NCI-H1092 treated with DMSO at 0.1 percent for 48 hours (cell line): ENCODE measurements around the gene SOCS6.
"Not testable (repeated sequence)": the region's sequence is repeated elsewhere in the genome, so short reads cannot be mapped to it uniquely, and the experiment has no call there.

Experiments used
- DNase-seq: peaks from one replicate; lab custom pipeline; 2025; lab: John Stamatoyannopoulos, UW

The SOCS6 gene

DNA sequence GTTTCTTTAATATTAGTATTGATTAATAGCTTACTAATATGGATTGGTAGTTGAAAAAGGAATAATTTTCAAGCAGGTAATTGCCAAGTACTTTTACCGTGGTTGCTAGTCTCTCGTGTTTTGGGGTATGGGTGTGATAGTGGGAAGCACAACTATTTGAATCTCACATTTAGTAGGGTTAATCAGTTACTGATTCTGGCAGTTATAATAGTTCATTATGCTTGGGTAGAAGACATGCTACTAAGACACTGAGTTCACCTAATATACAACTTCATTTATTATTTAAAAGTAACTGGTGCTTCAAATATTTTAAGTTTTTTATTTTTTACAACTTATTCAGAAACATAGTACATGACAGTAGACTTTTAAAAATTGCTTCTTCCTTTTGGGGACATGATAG, 33.5 kb downstream of the SOCS6 start:
- no peak for DNase-seq

DNA sequence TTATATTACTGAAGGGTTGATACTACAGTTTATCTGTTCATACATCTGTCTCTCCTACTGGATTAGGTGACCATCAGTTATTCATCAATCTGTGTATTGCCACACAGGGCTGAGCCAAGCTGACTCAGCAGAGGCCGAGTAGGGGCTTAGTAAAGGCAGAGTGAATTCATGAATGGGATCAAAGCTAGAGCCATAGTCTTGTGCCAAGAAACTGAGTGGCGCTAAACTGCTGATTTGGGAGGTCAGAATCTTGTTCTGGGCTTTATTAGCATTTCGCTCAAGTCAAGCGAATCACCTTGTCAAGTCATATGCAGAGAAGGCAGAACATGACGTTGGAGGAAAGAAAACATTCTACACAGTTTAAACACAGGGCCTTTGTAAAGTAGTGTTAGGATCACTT, 34.1 kb downstream of the SOCS6 start:
- DNase-seq = no peak

DNA sequence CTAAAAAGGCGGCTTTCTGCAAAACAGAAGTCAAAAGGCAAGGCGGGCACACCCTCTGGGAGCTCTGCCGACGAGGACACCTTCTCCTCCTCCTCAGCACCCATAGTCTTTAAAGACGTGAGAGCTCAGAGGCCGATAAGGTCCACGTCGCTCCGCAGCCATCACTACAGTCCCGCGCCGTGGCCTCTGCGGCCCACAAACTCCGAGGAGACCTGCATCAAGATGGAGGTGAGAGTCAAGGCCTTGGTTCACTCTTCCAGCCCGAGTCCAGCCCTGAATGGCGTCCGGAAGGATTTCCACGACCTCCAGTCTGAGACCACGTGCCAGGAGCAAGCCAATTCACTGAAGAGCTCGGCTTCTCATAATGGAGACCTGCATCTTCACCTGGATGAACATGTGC, 36.1 kb downstream of the SOCS6 start:
- no peak for DNase-seq

DNA sequence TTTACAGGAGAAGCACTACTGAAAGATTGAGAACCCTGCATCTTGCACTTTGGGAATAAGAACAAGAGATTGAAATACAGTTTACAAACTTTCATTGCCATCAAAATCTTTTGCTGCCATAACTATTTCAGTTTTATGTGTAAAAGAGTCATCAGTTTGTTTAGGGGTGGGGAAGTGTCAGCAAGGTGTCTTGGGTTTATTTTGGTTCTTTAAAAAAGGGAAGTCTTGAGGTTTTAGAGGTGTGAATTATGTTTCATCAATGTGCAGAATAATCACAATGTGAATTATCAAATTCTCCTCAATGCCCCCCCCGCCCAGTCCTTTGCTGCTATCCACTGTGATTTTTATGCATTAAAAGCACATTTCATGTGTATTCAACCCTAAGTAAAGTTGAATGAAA, 37.4 kb downstream of the SOCS6 start:
- DNase-seq = no peak

DNA sequence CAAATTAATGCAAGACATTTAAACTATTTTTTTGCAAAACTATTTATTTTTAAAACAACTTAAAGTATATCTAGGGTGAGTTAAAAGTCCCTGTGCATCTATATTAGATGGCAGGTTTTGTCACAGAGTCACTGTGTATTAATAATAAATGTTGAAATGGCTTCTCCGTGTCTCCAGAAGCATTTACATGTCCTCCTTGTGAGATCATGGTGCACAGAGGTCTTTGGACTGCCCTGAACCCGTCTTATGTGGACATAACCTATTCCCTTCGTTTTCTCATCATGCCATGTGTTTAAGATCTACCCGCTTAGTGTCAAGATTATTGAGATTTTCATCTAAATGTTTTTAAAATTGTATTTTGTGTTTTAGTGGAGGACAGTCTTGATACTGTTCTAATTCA, 39.3 kb downstream of the SOCS6 start:
- DNase-seq = no peak

DNA sequence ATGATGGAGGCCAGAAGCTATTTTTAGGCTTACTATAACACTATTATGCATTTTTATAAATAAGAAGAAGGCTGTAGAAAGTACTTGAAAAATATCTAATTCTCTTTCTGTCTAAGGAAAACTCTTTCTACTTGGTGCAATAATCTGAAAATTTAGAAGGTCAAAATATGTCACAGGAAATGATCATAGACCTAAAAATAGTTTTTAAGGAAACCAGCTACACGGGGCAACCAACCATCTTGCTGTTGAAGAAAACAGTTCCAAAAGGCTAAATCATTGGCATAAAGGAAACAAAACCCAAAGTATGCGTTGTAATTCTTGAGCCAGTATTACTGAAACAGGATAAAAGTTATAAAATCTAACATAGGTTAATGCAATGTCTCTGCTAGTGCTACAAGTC, 40.2 kb downstream of the SOCS6 start:
- DNase-seq = no peak

DNA sequence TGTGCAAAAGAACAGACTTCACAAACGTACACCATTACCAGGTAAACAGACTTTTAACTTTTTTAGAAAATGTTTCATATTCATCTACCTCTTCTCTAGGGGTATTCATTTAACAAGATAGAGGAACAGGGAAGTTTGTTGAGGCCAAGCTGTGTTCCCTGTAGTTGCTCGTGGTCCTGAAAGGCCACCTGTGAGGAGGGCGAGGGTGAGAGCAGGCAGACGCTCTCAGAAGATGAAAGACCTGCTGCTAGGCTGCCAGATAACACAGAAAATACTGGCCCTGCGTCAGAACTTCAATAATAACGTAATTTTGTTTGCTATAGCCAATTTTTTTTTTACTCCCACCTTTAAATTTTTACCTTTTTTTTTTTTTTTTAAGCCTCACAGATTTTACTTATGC, 42.0 kb downstream of the SOCS6 start:
- no peak for DNase-seq

DNA sequence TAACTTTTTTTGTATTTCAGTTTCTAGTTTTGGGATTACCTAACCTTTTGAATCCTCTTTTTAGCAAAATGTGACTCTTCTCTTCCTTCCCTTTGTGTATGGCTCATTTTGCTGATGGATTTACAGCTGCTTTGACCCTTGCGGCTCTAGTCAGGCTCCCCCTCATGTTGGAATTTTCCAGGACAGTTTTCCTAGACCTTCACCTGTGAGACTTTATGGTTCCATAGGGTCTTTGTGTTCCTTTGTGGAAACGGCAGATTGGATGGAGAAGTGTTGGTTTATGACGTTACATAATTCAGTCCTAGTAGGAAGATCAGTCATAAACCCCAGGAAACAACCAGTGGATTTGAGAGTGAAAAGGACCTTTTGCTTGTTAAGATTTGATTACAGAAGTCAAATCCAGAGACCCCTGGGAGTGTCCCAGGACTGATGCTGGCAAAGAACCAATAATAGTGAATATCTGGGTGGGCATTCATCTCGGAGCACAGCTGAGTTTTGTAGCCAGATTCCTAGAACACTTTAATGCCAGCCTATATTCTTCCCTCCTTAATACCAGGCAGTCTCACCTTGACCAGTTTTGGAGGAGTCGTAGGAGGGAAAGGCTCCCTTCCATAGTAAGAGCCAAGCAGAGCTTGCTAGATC, 42.7 kb downstream of the SOCS6 start:
- no peak for DNase-seq

DNA sequence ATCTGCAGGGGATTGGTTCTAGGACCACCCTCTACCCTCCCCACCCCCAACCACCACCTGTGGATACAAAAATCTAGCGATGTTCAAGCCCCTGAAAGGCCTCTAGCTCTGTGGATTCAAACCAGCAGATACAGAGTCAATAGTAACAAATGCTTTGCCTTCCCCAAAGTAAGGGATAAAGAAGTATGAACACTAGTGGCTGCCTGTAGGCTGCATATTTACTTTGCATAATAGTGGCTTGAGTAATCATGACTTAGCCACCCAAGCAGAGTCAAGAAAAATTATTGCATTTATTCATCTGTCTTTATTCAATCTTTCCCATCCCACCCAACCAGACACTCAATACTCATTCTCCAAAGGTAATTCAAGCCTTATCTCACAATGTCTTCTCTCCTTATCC, 43.8 kb downstream of the SOCS6 start:
- DNase-seq = no peak

DNA sequence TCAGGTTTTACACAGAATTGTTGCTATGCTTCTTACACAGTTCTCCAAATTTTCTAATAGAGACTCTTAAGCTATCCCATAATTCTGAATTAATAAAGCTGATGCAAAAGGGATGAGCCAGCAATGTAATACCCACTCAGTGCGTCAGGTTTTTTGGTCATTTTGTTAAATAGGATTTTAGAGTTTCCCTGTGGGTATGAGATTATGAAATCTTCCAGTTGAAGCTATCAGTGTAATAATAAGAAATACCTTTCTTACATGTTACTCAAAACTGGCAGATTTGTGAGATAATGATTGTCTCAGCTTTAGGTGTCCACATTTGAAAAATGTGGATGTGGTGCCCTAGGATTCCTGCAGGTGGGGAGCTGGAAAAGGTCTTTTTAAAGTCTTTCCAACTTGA, 44.5 kb downstream of the SOCS6 start:
- DNase-seq = no peak

DNA sequence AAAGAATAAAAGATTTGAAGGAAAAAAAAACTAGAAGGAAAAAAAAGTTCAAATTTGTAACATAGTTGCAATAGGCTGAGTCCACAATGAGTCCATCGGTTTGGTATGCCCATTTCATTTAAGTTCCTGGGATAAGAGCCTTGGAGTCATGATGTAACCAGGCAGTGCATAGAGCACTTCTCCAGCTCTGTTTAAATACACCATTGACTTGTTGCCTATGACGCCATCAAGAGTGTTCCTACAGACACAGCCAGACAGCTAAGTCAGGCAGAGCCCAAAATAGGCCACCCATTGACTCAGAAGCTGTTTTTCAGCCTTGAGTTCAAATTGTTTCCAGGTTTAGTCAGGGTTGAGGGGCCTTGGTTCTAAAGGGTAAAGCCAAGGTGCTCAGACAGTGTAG, 44.9 kb downstream of the SOCS6 start:
- no peak for DNase-seq

DNA sequence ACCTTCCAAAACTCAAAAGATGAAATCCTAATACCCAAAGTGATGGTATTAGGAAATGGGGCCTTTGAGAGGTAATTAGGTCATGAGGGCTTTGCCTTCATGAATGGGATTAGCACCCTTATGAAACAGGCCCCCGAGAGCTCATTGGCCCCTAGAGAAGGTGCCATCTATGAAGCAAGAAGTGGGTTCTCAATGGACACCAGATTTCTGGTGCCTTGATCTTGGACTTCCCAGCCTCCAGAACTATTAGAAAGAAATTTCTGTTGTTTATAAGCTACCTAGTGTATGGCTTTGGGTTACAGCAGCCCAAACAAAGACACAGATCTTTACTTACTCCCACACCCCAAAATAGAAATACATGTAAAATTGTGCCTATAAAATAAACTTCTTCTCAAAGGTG, 45.4 kb downstream of the SOCS6 start:
- no peak for DNase-seq

DNA sequence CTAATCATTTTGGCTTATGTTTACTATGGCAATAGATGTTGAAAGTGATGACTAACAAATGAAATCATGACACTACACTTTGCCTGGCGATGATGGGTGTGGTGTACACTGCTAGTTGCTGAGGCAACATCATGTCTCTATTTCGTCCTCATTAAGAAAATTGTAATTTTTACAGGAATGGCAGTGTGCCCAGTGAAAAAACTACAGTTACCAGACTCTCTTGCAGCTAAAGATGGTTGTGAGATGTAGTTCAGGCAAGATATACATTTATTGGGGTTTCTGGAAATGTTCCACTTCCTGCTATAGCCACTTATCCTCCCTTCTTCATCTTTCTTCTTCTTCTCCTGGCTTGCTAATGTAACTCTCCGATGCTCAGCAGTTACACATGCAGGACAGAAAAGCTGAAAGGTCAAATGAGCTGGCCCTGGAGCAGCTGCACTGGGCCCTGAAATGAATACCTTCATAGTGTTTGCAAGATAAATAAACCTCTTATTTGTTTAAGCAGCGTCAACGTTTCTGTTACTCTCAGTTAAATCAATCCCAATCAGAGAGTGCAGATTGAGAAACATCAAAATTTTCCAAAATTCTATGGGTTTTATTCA, 46.0 kb downstream of the SOCS6 start:
- DNase-seq = no peak

DNA sequence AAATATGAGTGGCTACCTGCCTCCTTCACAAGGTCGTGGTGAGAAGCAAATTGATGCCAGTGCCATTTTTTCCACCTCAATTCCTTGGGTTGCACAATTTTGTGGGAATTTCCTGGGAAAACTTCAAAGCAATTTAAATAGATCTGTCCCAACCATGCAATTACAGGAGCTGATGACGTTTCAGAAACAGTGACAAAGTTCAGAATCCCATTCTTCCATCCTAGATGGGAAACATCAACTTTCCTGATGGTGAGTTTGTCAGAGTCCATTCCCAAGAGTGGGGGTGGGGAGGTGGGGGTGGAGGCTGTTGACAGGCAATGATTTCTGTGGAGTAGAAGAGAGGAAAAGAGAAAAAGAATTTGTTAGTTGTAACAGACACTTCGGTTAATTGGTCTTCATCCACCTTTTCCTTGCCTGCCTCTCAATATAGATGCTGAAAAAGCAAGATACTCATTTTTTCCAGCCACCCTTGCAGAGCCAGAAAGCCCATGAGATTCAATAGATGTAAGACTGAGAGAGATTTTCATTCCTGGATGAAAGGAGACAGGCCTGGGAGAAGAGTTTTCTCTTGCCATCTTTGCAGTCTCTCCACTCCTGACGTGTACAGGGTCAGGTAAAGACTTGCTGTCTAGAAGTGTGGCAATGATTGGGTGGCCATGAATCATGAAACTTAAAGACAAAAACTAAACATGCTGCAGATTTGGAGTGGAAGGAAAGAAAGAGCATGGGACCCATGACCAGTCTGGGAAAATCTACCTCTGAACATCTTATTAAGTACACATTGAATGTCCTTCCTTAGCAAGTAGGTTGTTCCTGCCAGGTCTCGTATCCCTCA, 47.3 kb downstream of the SOCS6 start:
- no peak for DNase-seq

DNA sequence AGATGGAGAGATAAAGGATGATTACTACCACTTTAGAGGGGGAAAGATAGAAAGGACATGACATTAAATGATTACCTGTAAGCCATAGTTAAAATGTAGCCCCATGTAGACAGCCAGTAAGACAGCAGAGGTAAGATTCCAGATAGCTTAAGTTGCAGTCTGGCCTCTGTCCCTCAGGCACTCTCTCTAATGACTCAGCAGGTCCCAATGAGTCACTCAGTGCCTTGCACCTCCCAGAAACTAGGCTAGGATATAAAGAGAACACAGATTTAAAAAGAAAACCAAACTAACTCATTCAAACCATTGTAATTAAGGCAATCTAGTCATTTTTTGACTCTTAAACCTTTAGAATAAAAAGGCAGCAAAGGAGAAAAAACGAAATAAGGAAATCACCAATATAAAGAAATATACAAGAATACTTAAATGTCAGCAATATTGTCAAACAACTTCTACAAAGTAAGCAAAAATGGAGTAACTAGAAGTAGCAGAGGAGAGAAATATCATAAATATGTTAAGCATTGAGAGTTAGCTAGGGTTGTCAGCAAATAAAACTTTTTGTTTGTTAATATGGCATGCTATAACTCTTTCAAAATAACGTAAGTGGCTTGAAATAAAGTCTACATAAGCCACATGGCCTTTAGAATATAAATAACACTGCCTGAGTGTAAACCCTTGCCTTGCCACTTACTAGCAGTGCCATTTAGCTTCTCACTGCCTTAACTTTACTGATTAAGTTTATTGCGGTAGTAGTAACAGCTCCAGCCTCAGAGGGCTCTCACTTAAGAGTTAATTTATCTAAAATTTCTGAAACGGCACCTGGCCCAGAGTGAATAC, 48.5 kb downstream of the SOCS6 start:
- DNase-seq = no peak

DNA sequence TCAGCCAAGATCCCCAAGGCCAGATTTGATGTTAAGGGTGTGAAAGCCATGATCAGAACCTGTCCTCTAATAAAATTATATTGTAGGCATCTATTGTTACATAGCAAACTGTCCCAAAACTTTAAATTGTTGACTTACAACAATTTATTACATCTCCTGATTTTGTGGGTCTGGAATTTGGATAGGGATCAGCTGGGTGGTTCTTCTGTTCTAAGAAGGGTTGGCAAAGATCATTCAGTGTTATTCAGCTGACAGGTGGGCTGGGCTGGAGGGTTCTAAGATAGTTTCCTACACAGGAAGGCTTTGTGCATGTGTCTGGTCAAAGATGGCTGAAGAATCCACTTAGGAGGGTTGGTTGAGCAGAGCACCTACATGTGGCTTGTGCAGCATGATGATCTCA, 50.0 kb downstream of the SOCS6 start:
- DNase-seq = no peak

DNA sequence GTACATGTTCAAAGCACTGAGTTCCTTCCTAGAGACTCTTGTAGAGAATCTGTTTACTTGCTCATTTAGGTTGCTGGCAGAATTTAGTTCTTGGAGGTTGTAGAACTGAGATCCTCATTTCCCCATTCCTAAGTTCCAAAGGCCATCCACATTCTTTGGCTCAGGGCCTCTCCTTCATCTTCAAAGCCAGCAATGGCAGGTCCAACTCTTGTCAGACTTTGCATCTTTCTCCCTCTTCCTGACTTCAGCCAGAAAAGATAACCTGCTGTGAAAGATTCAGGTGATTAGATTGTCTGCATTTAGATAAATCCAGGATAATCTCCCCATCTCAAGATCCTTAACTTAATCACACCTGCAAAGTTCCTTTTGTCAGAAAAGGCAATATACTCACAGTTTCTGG, 51.1 kb downstream of the SOCS6 start:
- DNase-seq = no peak

DNA sequence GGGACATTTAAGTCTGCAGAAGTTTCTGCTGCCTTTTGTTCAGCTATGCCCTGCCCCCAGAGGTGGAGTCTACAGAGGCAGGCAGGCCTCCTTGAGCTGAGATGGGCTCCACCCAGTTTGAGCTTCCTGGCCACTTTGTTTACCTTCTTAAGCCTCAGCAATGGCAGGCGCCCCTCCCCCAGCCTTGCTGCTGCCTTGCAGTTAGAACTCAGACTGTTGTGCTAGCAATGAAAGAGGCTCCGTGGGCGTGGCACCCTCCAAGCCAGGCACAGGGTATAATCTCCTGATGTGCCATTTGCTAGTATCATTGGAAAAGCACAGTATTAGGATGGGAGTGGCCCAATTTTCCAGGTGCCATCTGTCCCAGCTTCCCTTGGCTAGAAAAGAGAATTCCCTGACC, 59.6 kb downstream of the SOCS6 start:
- DNase-seq = not testable (repeated sequence)

DNA sequence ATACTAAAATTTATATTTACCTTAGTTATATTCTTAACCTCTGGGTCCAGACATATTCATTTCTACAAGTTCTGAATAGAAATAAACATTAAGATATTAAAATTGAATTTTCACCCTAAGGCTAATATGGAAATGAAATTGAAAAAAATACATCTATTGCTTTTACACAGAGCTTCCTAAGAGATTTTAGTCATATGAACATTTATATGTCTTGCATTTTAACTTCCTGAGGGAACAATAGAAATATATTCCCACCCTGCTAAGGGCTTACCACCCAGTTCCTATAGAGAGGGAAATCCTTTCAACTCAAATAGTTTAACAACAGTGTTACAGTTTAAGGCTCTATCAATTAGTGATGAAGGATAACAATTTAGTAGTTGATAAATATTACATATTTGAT, 60.5 kb downstream of the SOCS6 start:
- no peak for DNase-seq

DNA sequence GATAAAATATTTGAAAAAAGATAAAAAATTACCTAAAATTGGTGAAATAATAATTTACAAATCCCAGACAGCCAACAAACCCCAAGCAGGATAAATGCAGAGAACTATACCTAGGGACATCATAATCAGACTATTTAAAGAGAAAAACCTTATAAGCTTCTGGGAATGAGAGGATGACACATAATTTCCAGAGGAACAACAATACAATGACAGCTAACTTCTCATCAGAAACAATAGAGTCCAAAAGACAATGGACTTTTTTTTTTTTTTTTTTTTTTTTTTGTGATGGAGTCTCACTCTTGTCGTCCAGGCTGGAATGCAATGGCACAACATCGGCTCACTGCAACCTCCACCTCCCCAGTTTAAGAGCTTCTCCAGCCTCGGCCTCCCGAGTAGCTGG, 65.2 kb downstream of the SOCS6 start:
- DNase-seq = no peak

DNA sequence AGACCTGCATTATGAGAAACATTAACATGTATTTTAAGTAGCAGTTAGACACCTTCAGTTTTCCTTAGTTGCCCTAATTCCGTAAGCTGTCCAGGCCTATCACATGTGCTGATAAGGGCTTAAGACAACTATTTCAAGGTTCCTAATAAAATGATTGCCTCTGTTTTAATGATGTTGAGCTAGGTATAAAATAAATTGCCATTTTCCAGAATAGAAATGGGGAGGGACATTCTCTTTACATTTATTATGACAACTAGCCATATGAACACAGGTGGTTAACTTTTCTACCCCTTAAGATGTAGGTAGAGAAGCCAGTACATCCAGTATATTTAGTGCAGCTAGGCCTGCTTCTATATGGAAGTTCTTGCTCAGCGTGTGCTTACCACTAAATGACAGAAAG, 65.9 kb downstream of the SOCS6 start:
- DNase-seq = no peak

DNA sequence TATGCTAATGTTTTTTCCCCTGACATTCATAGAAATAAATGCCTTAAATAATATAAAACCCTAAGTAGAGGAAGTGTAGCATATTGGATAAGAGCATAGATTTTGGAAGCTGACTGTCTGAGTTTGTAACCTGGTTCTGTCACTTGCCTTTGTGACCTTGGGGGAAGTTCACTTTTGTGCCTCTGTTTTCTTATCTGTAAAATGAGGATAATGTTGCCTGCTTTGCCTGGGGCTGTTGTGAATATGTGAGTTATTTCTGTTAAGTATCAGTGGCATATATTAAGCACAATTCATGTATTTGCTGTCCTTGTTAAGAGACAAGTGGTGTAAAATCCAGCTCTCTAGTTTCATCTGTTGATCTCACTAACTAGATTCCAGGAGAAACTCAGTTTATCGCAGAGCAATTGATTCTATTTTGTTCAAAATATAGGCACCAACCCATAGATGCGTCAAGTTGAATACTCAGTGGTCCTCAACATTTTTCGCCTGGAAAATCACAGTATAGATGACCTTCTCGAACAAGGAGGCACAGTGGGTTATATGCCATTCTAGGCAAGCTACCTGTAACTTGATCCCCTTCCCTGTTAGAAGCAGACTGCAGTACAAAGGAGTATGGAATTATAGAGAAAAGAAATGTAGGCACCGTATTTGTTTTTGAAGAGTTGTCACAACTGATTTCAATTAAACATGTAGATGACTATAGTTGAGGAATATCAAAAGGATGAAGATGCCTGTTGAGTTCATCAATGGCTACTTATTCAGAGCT, 67.0 kb downstream of the SOCS6 start:
- no peak for DNase-seq
